Karpas-422 (cell line): Measurements from ENCODE around the gene LDHD. TPM values are rescaled to one million over a fixed set of nuclear protein-coding genes. Genes with fewer than 3 reads are reported as not detected.

Experiments
- DNase-seq: peaks from one replicate; pipeline ENCODE4 v3.0.0-alpha.2; 2015
- H2AFZ ChIP-seq: fragments of 200-600 bp; sonication (generic); 2 replicates; pipeline ENCODE4 v1.6.1; 2014; ENCODE audit warnings: antibody characterized with exemption, low read length, mixed read lengths
- H3K27ac ChIP-seq: fragments of 200-600 bp; sonication (generic); 2 replicates; pipeline ENCODE4 v1.5.1; 2014; ENCODE audit warnings: mild to moderate bottlenecking, low read length, moderate library complexity
- H3K27me3 ChIP-seq: fragments of 200-600 bp; sonication (generic); 2 replicates; pipeline ENCODE4 v1.6.1; 2014; ENCODE audit warnings: low read length, mixed read lengths
- H3K36me3 ChIP-seq: fragments of 200-600 bp; sonication (generic); 2 replicates; pipeline ENCODE4 v1.6.1; 2014; ENCODE audit warnings: low read length, mixed read lengths; ENCODE audit not compliant: insufficient read depth
- H3K4me1 ChIP-seq: fragments of 200-600 bp; sonication (generic); 2 replicates; pipeline ENCODE4 v1.6.1; 2014; ENCODE audit warnings: mild to moderate bottlenecking, low read length, mixed read lengths
- H3K4me2 ChIP-seq: fragments of 200-600 bp; sonication (generic); 2 replicates; pipeline ENCODE4 v1.6.1; 2014; ENCODE audit warnings: low read length, low read depth, mild to moderate bottlenecking; ENCODE audit not compliant: poor library complexity, severe bottlenecking
- H3K4me3 ChIP-seq: fragments of 200-600 bp; sonication (generic); 2 replicates; pipeline ENCODE4 v1.5.1; 2014; ENCODE audit warnings: mild to moderate bottlenecking, antibody characterized with exemption, low read length, mixed read lengths
- H3K79me2 ChIP-seq: fragments of 200-600 bp; sonication (generic); 2 replicates; pipeline ENCODE4 v1.6.1; 2014; ENCODE audit warnings: mild to moderate bottlenecking, low read length, mixed read lengths
- H3K9ac ChIP-seq: fragments of 200-600 bp; sonication (generic); 2 replicates; pipeline ENCODE4 v1.6.0; 2014; ENCODE audit warnings: low read length
- H3K9me2 ChIP-seq: fragments of 200-600 bp; sonication (generic), shearing (Covaris generic); replicated peaks from 2 replicates; pipeline ENCODE4 v1.6.0; 2014; ENCODE audit warnings: mild to moderate bottlenecking, low read length, moderate library complexity; ENCODE audit not compliant: insufficient read depth
- H3K9me3 ChIP-seq: fragments of 300-700, 200-600 bp; sonication (generic); 2 replicates; pipeline ENCODE4 v1.6.1; 2014; ENCODE audit warnings: low read length, mixed read lengths
- H4K20me1 ChIP-seq: fragments of 200-600 bp; sonication (generic); 2 replicates; pipeline ENCODE4 v1.6.1; 2014; ENCODE audit warnings: mild to moderate bottlenecking, antibody characterized with exemption, low read length, low read depth; ENCODE audit not compliant: insufficient read depth
- total RNA-seq: library from RNA; depleted of rRNA; stranded (reverse); fragments of >200 nt; shearing (Covaris generic); gene quantifications from 2 replicates; pipeline ENCODE4 v1.2.3, GENCODE V29; 2014; ENCODE audit warnings: low replicate concordance

LDHD gene
- total RNA-seq, 1 experiment from 2014 or later = not detected

DNA sequence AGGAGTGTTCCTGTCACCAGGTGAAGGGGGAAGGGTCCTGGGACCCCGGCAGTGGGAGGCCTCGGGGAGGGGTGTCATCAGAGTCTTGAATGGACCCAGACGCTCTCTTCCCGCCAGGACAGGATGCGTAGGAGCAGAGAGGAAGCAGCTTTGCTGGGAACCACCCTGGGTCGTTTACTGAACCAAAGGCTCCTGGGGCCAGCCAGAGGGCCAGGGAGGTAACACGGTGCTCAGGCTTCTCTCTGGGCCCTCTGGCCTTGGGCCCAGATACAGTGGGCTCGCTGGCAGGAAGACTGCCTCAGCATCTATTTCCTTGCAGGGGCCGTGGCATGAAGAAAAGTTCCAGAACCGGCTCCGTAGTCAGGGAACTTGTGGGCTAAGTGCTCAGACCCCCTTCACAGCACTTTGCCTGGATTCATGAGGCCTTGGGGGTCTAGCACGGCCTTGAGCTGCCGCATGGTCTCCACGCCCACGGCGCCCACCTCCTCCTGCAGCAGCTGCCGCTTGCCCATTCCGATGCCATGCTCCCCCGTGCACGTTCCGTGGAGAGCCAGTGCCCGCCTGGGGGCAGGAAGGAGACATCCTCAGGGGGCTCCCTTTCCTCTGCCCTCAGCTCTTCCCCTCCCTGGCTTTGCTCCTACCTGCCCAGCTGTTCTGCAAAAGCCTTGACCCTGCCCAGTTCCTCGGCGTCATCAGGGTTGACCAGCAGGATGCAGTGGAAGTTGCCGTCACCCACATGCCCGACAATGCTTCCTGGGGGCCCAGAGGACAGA lies 4.4 kb downstream of the LDHD start:
- Histone ChIP-seq H3K27me3 (no peaks in the 10 kb centered on the region), H3K79me2 (no peaks in the 10 kb centered on the region), H3K9me3 (no peaks in the 10 kb centered on the region), H3K4me1 (peaks cover 41% of the 10 kb centered on the region), H4K20me1 (no peaks in the 10 kb centered on the region), H3K36me3 (no peaks in the 10 kb centered on the region), H3K9me2 (no peaks in the 10 kb centered on the region), H3K27ac (no peak overlapping the region), H3K9ac (no peak overlapping the region), H3K4me3 (no peak overlapping the region), H3K4me2 (no peak overlapping the region), H2AFZ (no peak overlapping the region)
- no peak for DNase-seq

GRCh38 chr16:75111514-75111940 lies 5.1 kb downstream of the LDHD start:
- no peaks in the 10 kb centered on the region for H3K27me3 ChIP-seq
- H3K36me3 ChIP-seq = no peaks in the 10 kb centered on the region
- H3K4me3 ChIP-seq = no peak overlapping the region
- H3K9me3 ChIP-seq = no peaks in the 10 kb centered on the region
- H2AFZ ChIP-seq = peak overlapping the region; percentile 67; the same call in 1 of the 2 replicates
- H3K4me2 ChIP-seq = peak overlapping the region; percentile 35
- no peaks in the 10 kb centered on the region for H4K20me1 ChIP-seq
- no peaks in the 10 kb centered on the region for H3K79me2 ChIP-seq
- H3K9me2 ChIP-seq = no peaks in the 10 kb centered on the region
- H3K4me1 ChIP-seq = peaks cover 41% of the 10 kb centered on the region
- H3K27ac ChIP-seq = no peak overlapping the region
- H3K9ac ChIP-seq = peak overlapping the region; percentile 13; the same call in 1 of the 2 replicates
- no peak for DNase-seq

DNA sequence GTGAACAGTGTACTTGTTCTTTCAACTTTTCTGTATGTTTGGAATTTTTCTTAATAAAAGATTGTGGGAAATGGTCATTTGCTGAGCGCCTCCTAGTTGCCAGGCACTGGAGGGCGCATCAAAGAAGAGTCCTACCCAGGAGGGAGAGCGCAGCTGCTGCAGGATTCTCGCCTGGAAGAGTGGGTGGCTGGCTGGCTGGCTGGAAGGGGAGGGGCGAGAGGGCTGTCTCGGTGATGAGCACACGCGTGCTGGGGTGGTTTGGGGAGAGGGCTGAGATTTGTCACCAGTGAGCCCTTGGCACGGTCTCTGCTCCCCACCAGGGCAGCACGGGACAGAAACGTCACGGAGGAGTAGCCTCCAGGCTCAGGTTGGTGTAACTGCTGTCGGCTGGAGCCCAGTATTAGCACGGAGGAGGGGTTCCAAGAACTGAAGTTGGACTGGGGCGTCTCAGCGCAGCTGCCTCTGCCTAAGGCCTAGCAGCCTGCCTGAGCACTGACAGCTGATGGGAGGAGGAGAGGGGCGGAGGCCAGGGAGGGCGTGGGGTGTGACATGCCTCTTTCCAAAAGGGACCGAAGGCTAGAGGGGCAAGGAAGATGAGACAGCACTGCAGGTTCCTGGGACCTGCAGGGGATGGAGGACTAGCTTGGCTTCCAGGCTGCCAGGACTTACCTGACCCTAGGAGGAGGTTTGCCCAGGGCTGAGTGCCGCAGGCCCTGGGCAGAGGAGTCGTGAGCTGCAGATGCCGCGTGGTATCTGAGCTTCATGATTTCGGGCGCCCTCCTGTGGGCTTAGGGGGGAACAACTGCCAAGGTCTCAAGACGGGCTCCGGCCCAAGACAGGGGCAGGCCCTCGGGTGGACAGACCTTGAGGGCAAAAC lies 5.7 kb downstream of the LDHD start:
- no peaks in the 10 kb centered on the region for H3K9me2 ChIP-seq
- no peaks in the 10 kb centered on the region for H3K36me3 ChIP-seq
- peak; percentile 94 for DNase-seq
- no peak overlapping the region for H3K4me3 ChIP-seq
- peaks cover 43% of the 10 kb centered on the region for H3K4me1 ChIP-seq
- H3K79me2 ChIP-seq = no peaks in the 10 kb centered on the region
- H3K9ac ChIP-seq = peak overlapping the region; percentile 13; the same call in 1 of the 2 replicates
- peak overlapping the region; percentile 65 for H3K27ac ChIP-seq
- H4K20me1 ChIP-seq = no peaks in the 10 kb centered on the region
- H3K4me2 ChIP-seq = peak overlapping the region; percentile 56
- H2AFZ ChIP-seq = peak overlapping the region; percentile 67; the same call in 1 of the 2 replicates
- H3K27me3 ChIP-seq = no peaks in the 10 kb centered on the region
- H3K9me3 ChIP-seq = no peaks in the 10 kb centered on the region

DNA sequence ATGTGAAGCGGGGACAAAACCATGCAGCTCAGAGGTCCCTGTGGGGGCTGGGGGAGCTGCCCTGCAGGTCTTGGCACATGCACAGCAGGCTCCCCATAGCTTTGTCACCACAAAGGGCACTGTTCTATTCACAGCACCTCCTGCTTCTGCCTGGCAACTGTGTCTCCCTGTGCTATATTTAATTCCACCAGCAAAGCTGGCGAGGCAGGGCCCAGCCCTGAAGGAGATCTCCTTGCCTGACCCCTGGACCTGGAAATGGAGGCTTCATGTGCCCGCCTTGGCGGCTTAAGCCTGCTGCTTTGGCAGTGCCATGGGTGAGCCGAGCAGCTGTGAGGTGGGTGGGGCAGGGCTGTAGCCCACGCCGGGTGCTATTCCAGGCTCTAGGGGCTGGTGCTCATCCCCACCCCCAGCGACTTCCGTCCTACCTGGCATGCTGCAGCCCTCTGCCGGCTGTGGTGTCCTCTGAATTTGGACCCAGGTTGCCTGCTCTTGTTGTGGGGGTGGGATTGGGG lies 6.8 kb downstream of the LDHD start:
- no peaks in the 10 kb centered on the region for H3K9me2 ChIP-seq
- DNase-seq = peak; percentile 78
- peak overlapping the region; percentile 56 for H3K4me2 ChIP-seq
- no peaks in the 10 kb centered on the region for H3K27me3 ChIP-seq
- H3K79me2 ChIP-seq = no peaks in the 10 kb centered on the region
- H3K36me3 ChIP-seq = no peaks in the 10 kb centered on the region
- H3K27ac ChIP-seq = peak overlapping the region; percentile 65
- no peaks in the 10 kb centered on the region for H4K20me1 ChIP-seq
- peaks cover 51% of the 10 kb centered on the region for H3K4me1 ChIP-seq
- peak overlapping the region; percentile 17; the same call in 1 of the 2 replicates for H2AFZ ChIP-seq
- H3K9ac ChIP-seq = peak overlapping the region; percentile 39
- no peaks in the 10 kb centered on the region for H3K9me3 ChIP-seq
- peak overlapping the region; percentile 30; the same call in 1 of the 2 replicates for H3K4me3 ChIP-seq

- DNase-seq = peak; percentile 88
- Histone ChIP-seq H3K27me3 (no peaks in the 10 kb centered on the region), H3K9me3 (no peaks in the 10 kb centered on the region), H3K9me2 (no peaks in the 10 kb centered on the region), H3K4me3 (peak overlapping the region; percentile 30; the same call in 1 of the 2 replicates), H2AFZ (peak overlapping the region; percentile 39), H4K20me1 (no peaks in the 10 kb centered on the region), H3K4me2 (peak overlapping the region; percentile 56), H3K4me1 (peaks cover 51% of the 10 kb centered on the region), H3K27ac (peak overlapping the region; percentile 65), H3K79me2 (no peaks in the 10 kb centered on the region), H3K9ac (peak overlapping the region; percentile 39), H3K36me3 (no peaks in the 10 kb centered on the region)
Measured at GRCh38 chr16:75108792-75109731, 7.5 kb downstream of the LDHD start.

GRCh38 chr16:75107505-75107904 lies 9.1 kb downstream of the LDHD start:
- Histone ChIP-seq H3K9ac (no peak overlapping the region), H3K9me3 (no peaks in the 10 kb centered on the region), H3K9me2 (no peaks in the 10 kb centered on the region), H3K4me2 (no peak overlapping the region), H3K4me1 (peaks cover 51% of the 10 kb centered on the region), H3K4me3 (no peak overlapping the region), H2AFZ (no peak overlapping the region), H3K27me3 (no peaks in the 10 kb centered on the region), H3K79me2 (no peaks in the 10 kb centered on the region), H3K27ac (no peak overlapping the region), H3K36me3 (no peaks in the 10 kb centered on the region), H4K20me1 (no peaks in the 10 kb centered on the region)
- DNase-seq = no peak

- no peak overlapping the region for H3K4me2 ChIP-seq
- H2AFZ ChIP-seq = no peak overlapping the region
Measured at GRCh38 chr16:75106351-75107274, 10.0 kb downstream of the LDHD start.

More at GRCh38 chr16:75106351-75107274, 10.0 kb downstream of the LDHD start:
- H3K27ac ChIP-seq = no peak overlapping the region
- no peaks in the 10 kb centered on the region for H3K9me2 ChIP-seq
- H4K20me1 ChIP-seq = no peaks in the 10 kb centered on the region
- no peak overlapping the region for H3K4me3 ChIP-seq
- no peaks in the 10 kb centered on the region for H3K36me3 ChIP-seq
- no peak overlapping the region for H3K9ac ChIP-seq
- peaks cover 48% of the 10 kb centered on the region for H3K4me1 ChIP-seq
- H3K27me3 ChIP-seq = no peaks in the 10 kb centered on the region
- no peaks in the 10 kb centered on the region for H3K79me2 ChIP-seq
- no peaks in the 10 kb centered on the region for H3K9me3 ChIP-seq
- DNase-seq = no peak
